H54 (cell line): Measurements from ENCODE around the gene ASCL5.

Source experiments
- DNase-seq: peaks from one replicate; pipeline ENCODE4 v3.0.0; 2011; ENCODE audit warnings: low spot score, mixed read lengths; ENCODE audit not compliant: insufficient read length
- FAIRE-seq: peaks from 3 replicates; lab custom pipeline; 2011; peaks lifted over from hg19 to GRCh38; lab: Jason Lieb, UNC
- POLR2A ChIP-seq: IDR thresholded peaks from 2 replicates; pipeline ENCODE4 v1.6.1; 2011; ENCODE audit warnings: low read depth, mild to moderate bottlenecking, low read length

ASCL5 gene

DNA sequence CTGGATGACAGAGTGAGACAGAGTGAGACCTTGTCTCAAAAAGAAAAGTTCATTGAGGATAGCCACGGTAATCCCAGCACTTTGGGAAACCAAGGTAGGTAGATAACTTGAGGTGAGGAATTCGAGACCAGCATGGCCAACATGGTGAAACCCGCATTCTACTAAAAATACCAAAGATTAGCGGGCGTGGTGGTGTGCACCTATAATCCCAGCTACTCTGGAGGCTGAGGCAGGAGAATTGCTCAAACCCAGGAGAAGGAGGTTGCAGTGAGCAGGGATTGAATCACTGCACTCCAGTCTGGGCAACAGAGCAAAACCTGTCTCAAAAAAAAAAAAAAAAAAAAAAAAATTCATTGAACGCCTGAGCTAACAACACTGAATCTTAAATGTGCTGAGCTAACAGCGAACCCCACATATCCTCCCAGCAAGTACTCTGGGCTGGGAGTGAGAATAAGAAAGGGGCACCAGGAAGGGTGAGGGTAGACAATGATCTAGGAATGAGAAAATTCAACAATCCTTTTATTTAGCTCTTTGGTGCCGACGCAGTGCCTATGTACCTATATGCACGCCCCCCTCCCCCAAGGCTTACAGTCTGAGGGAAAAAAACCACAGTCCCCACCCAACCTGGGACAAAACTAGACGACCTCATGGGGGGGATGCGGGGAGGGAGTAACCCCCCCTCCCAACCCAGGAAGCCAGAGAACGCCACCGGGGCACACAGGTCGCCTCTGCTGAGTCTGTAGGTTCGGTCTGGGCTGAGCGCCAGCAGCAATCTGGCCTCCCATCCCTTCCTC, 13.3 kb downstream of the ASCL5 start:
- no peak for TF ChIP-seq POLR2A
- FAIRE-seq (no peak), DNase-seq (no peak)

DNA sequence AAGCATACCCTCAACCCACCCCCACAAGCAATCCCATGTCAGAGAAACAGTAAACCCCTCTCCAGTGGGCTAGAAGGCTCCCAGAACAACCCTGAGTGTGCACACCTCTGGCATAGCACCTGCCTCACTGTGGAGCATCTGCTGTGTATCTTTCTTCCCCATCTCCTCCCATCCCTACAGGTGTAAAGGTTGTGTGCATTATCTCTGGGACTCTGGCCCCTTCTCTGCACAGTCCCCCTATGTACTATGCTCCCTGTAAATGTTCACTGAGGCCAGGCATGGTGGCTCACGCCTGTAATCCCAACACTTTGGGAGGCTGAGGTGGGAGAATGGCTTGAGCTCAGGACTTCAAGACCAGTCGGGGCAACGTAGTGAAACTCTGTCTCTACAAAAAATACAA, 14.1 kb downstream of the ASCL5 start:
- DNase-seq (no peak), FAIRE-seq (no peak)
- no peak for TF ChIP-seq POLR2A

DNA sequence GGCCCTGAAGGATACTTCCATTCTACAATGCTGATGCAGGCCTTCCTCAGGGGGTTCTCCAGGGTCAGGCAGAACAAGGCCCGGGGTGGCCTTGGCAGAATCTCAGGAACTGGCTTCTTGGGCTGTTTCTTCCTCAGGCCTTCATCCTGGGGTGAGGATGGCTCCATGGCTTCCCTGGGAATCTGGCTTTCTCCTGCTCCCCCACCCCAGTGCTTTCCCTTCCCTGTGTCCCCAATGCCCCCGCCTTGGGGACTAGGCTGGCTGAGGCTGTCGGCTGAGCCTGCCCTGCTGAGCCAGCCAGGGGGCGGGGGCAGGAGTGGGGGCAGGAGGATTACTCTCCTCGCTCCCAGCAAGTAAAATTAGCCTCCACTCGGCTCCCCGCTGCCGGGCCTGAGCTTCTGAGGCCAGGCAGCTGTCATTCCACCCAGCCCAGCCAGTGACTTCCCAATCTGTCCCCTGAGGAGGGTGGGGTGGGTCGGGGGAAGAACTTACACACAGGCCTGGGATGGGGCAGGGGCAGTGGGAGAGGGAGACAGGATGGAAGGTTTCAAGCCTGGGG, 14.7 kb downstream of the ASCL5 start, which contains the start of gene CACNA1S:
CACNA1S (minus strand) TSS at position 254 of the 559 bp plus-strand sequence; CDS start at position 167, 87 bp downstream.
- DNase-seq (no peak), FAIRE-seq (no peak)
- no peak for TF ChIP-seq POLR2A

DNA sequence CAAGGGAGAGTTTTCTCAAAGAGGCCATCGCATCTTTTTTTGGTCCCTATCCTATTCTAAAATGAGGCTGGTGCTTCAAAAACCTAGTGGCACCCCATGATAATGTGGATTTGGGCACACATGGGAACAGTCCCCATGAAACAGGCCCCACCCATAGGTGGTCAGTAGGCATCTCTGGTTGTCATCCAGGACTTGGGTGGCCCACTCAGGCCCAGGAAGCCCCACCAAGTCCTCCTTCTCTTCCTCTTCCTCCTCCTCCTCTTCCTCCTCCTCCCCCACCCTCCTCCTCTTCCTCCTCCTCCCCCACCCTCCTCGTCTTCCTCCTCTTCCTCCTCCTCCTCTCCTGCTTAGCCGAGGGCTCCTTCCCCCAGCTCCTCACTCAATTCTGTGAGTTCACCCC, 15.3 kb downstream of the ASCL5 start:
- TF ChIP-seq POLR2A, result no peak
- DNase-seq, result no peak
- FAIRE-seq, result no peak

DNA sequence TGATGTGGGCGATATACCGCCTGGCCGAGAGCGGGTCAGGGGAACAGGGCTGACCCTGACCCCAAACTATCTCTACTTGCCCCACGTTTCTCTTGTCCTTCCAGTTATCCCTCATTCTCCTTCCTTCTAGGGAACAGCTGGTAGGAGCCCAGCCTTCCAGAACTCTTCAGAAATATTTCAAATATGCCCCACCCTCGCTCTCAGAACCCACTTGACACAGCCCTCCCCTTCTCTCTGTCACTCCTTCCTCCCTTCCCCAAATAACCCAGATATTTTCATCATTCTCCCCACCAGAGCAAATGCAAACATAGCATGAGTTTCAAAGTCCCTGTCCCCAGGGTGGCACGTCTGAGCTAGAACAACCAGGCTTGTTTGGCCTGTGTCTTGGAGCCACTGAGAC, 15.8 kb downstream of the ASCL5 start:
- FAIRE-seq (no peak), DNase-seq (no peak)
- TF ChIP-seq POLR2A, result no peak

DNA sequence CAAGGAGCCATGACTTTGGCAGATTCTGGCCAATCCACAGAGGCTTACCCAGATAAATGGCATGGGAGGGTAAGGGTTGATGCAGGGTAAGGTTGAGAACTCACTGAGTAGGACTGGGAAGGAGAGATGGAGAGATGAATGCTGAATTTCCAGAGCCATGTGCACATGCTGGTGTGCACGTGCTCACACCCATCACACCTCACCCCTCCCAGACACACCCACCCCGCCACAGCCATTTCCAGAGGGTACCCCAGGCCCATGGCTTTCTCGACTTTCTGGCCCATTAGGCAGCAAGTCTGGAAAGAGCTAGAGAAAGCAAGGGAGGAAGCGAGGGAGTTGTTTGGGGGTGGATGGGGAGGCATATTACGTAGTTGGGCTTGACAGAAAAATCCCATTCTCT, 16.4 kb downstream of the ASCL5 start:
- TF ChIP-seq POLR2A, result no peak
- DNase-seq (no peak), FAIRE-seq (no peak)

DNA sequence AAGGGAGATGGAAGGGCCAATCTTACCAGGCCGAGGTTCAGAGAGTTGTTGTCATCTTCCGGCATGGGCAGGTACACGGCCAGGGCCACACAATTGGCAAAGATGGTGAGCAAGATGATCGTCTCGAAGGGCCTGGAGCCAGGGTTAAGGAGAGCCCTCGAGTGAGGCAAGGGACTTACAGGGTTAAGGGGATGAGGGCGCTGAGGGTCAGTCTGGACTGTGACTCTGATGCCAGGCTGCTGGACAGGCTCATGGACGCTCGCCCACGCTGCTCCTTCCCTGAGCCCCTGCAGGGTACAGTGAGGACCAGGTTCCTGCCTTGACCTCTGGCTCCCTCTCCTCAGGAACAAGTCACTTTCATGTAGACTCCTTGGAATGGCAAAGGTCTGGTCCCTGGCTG, 16.8 kb downstream of the ASCL5 start:
- DNase-seq (no peak), FAIRE-seq (no peak)
- no peak for TF ChIP-seq POLR2A

DNA sequence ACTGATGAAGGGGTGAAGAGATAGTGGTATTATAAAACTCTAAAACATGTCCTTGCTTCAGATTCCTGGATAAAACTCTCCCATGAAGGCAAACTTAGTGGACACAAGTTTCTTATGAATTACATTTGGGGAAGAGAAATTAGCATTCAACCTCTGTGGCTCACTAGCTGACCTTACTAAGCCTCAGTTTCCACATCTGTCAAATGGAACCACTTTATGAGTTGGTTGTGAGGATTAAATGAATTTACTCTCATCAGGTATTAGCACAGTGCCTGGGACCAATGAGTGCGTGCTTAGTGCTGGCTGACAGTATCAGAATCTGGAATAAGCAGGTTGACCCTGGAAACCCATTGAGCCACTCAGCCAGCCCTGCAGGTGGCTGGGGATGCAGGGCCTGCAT, 17.3 kb downstream of the ASCL5 start:
- DNase-seq, result no peak
- no peak for FAIRE-seq
- TF ChIP-seq POLR2A, result no peak

DNA sequence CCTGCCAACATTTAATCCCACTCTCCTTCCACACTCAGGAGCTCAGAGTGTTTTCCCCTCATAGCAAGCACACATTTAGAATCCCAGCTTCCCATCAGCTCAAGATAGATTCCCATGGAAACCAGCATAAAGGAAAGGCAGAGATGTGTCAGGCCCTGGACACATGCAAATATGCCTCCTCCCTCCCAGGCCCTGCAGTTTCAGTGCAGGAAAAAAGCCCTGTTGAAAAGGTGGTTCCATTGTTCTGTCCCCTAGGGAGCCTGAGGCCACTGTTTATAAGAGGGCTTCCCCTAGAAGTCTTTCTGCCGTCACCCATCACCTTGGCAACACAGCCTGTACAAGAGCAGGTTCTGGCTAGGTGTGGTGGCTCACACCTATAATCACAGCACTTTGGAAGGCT, 18.4 kb downstream of the ASCL5 start:
- DNase-seq, result no peak
- FAIRE-seq, result no peak
- TF ChIP-seq POLR2A, result no peak

DNA sequence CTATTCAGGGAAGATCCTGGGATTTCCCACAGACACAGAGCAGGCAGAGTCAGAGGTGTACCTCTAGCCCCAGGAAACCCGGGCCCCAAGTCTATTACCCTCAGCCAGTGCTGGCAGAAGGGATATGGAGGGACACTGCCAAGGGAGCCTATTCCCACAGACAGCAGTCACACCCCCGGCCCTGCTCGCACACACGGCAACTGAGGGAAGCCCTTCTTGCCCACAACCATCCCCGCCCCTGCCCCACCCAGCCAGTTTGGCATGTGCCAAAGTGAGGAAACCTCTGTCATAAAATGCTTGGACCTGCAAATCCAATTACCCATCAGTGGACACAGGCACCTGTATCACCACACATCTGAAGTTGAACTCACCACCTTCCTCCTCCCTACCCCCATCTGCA, 21.3 kb downstream of the ASCL5 start:
- no peak for TF ChIP-seq POLR2A
- FAIRE-seq (no peak), DNase-seq (no peak)

DNA sequence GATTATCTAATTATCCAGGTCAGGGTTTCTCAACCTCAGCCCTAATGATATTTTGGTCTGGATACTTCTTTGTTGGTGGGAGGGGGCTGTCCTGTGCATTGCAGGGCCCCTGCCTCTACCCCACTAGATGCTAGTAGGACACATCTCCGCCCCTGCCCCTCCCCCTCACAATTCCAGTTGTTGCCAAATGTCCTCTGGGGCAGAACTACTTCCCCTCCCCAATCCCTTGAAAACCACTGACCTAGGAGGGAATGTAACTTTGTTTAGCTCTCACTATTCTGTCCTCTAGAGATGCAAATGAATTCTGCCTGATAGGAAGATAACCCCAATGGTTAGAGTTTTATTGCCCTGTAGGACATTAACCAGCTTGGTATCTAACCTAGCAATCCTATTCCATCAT, 22.8 kb downstream of the ASCL5 start:
- DNase-seq (no peak), FAIRE-seq (no peak)
- no peak for TF ChIP-seq POLR2A

DNA sequence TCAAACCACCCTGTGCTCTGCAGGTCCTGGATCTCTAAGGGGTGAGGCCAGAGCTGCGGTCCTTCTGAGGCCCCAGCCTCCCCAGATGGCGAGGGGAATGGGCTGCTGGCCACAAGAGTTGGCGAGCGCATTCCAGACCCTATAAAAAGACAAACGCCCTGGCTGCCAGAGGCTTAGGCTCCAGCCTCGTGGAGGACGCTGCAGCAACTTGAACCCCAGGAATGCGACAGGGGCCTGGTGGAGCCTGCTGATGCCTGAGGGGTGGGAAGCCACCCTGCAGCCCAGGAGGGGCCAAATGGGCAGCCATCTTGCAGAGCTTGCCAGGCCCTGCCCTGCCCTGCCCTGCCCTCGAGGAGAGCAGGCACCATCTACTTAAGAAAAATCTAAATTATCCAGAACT, 23.3 kb downstream of the ASCL5 start:
- DNase-seq, result no peak
- FAIRE-seq, result no peak
- TF ChIP-seq POLR2A, result no peak

DNA sequence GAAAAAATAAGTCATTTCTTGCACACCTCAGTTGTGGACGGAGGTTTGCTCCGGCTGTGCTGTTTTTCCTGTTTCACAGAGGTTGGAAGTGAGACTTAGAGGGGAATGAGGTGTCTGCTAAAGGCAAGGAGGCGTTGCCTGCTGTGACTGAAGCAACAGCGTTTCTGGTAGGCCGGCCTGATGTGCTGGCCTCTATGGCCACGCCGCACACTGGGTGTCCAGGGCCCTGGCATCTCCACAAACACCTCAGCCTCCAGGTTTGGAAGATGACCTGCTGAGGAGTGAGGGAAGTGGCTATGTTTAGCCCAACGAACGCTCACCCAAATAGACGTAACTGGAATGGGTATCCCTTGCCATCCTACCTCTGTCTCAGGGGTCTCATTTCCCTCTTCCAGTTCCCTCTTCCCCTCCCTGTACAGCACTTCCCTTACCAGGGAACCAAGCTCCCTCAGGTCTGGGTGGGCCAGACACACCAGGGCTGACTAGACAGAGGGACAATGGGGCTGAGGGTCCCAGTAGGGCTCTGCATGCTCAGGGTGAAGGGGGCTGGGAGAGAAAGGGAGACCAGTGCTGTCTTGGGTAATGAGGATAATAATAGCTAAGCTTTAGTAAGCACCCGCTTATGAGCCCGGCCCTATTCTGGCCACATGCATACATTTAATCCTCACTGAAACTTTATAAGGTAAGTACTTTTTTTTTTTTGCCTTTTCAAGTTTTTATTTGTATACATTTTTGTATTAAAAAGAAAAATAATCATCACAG, 26.6 kb downstream of the ASCL5 start:
- FAIRE-seq, result no peak
- DNase-seq, result no peak
- TF ChIP-seq POLR2A, result no peak

DNA sequence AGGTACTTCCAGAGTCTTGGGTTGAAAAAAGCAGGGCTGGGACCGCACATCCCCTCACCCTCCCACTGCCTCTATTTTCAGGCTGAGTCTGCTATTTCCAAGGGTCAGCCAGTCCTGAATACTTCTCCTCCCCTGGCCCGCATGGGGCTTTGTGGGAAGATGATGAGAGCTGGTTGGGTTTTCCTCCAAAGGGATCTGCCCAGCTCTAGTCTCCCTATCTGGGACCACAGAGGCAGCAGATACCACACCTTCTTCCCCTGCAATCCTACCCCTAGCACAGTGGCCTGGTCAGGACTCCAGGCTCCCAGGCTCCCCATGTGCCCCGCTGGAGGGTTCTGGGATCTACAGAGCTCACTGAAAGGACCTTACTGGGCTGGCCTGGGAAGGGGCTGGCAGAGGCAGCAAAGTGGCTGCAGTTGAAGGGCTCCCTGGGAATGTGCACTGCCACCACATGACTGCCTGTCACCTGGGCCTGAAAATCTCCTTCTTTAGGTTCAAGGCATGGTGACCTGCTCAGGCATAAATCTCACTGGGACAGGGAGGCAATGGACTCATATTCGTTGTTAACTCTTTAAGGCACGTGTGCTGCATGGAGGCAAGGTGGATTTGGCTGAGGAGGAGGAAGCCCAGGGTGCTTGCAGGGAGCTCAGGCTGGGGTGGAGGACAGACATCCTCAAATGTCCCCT, 27.8 kb downstream of the ASCL5 start:
- no peak for TF ChIP-seq POLR2A
- DNase-seq, result no peak
- no peak for FAIRE-seq
